ENCODE results near the gene RFPL3. TPM values are rescaled to one million over a fixed set of nuclear protein-coding genes. Genes with fewer than 3 reads are reported as not detected.

The RFPL3 gene
- total RNA-seq, 4 donors from 2014 or later: not detected

DNA sequence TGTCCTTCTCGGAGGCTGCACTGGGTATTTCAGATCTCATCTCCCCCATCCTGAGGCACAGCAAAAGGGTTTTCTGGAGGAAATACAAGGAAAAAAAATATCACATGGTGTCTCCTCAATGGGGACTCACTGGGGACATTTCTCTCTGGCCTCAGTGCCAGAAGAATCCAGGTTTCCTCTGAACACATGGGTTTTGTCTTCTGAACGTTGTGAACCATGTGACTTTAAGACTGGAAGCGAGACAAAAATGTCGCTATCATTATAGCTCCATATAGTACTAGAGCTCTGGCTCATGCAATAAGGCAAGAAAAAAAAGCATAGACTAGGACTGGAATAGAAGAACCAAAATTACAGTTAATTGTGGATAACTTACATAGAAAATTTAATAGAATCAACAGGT, 44.9 kb upstream of the RFPL3 start:
- H3K27ac ChIP-seq: no peak overlapping the region
- H3K9me3 ChIP-seq: no peaks in the 10 kb centered on the region
- no peak overlapping the region for H3K4me3 ChIP-seq
- no peak for DNase-seq
- no peaks in the 10 kb centered on the region for H3K27me3 ChIP-seq
- no peaks in the 10 kb centered on the region for H3K4me1 ChIP-seq
- no peaks in the 10 kb centered on the region for H3K36me3 ChIP-seq
- TF ChIP-seq, protein P1, sequence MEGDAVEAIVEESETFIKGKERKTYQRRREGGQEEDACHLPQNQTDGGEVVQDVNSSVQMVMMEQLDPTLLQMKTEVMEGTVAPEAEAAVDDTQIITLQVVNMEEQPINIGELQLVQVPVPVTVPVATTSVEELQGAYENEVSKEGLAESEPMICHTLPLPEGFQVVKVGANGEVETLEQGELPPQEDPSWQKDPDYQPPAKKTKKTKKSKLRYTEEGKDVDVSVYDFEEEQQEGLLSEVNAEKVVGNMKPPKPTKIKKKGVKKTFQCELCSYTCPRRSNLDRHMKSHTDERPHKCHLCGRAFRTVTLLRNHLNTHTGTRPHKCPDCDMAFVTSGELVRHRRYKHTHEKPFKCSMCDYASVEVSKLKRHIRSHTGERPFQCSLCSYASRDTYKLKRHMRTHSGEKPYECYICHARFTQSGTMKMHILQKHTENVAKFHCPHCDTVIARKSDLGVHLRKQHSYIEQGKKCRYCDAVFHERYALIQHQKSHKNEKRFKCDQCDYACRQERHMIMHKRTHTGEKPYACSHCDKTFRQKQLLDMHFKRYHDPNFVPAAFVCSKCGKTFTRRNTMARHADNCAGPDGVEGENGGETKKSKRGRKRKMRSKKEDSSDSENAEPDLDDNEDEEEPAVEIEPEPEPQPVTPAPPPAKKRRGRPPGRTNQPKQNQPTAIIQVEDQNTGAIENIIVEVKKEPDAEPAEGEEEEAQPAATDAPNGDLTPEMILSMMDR (IDR thresholded peaks at IDR 0.05): no peak
- TF ChIP-seq POLR2A (IDR thresholded peaks at IDR 0.05): no peak

DNA sequence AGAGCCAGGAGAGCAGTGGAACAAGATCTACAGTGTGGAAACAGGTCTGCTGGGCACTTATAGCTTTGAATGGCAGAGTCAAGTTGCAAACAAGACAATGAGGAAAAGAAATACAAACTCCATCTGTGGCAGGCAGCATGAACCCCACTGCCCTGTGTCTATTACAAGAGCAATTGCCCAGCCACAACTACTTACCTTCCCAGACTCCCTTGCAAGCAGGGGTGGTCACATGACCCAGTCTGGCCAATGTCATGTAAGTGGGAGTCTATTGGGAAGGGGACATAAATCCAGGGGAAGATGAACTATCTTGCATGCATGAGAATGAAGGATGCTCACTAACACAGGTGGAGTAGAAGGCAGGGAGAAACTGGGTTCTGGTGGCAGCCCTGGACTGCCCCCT, 44.1 kb upstream of the RFPL3 start:
- Histone ChIP-seq H3K27me3 (no peaks in the 10 kb centered on the region), H3K9me3 (no peaks in the 10 kb centered on the region), H3K4me3 (no peak overlapping the region), H3K27ac (no peak overlapping the region), H3K4me1 (no peaks in the 10 kb centered on the region), H3K36me3 (no peaks in the 10 kb centered on the region)
- DNase-seq: peak in 1 of 3 donors; percentile 6
- TF ChIP-seq, protein P1 (IDR thresholded peaks at IDR 0.05): no peak
- no peak for TF ChIP-seq POLR2A (IDR thresholded peaks at IDR 0.05)

DNA sequence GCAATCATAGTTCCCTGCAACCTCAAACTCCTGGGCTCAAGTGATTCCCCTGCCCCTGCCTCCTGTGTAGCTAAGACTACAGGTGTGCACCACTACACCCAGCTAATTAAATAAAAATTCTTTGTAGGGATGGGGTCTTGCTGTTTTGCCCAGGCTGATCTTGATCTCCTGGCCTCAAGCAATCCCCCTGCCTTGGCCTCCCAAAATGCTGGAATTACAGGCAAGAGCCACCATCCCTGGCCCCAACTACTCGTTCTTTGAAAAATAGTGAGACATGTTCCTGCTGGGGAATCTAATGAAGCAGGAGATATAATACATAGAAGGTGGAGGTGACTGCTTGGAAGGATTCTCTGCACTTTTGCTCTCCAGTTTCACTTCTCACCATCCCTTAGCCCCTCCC, 40.1 kb upstream of the RFPL3 start:
- Histone ChIP-seq H3K36me3 (no peaks in the 10 kb centered on the region), H3K4me1 (no peaks in the 10 kb centered on the region), H3K9me3 (no peaks in the 10 kb centered on the region), H3K27ac (no peak overlapping the region), H3K4me3 (no peak overlapping the region), H3K27me3 (no peaks in the 10 kb centered on the region)
- TF ChIP-seq POLR2A (IDR thresholded peaks at IDR 0.05): no peak
- TF ChIP-seq, protein P1 (IDR thresholded peaks at IDR 0.05): no peak
- DNase-seq: peak in 1 of 3 donors; percentile 11

DNA sequence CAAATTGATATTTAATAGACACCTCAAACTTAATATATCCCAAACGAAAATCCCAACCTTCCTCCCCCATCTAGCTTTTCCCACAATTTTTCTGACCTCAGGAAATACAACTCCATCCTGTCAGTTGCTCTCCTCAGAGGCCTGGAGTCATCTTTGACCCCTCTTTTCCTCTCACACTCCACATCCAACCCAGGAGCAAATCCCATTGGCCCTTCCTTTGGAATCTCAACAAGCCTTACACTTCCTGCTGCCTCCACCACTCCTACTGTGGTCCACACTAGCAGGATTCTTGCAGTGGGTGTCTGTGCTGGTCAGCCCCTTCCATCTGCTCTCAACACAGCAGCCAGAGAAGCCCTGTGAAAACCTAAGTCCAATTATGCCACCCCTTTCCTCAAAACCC, 39.3 kb upstream of the RFPL3 start:
- peak in 2 of 3 donors; percentile 2 to 13 for DNase-seq
- TF ChIP-seq, protein P1 (IDR thresholded peaks at IDR 0.05): no peak
- TF ChIP-seq POLR2A (IDR thresholded peaks at IDR 0.05): no peak
- H3K4me3 ChIP-seq: no peak overlapping the region
- H3K27me3 ChIP-seq: no peaks in the 10 kb centered on the region
- no peaks in the 10 kb centered on the region for H3K4me1 ChIP-seq
- H3K36me3 ChIP-seq: no peaks in the 10 kb centered on the region
- no peaks in the 10 kb centered on the region for H3K9me3 ChIP-seq
- no peak overlapping the region for H3K27ac ChIP-seq

DNA sequence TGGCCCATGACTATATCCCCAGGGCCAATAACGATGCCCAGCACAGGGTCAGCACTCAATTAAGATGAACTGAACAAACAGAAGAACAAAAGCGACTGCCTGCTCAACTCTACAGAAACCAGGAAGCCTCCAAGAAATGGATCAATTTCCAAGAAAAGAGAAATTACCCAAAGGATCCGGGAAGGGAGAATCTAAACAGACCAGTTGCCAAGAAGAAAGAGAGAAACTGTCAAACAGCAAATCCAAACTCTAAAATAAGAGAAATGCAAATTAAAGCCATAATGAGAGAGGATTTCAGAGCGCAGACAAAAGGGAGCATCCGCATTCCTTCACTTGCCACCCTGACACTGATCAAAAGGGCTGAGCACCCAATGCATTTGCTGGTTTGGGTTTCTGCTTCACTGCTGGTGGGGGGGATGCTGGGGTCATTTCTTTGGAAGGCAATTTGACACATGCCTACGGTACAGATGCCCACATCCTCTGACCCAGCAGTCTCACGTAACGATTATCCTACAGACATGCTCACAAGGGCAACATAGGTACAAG, 37.7 kb upstream of the RFPL3 start:
- Histone ChIP-seq H3K9me3 (no peaks in the 10 kb centered on the region), H3K36me3 (no peaks in the 10 kb centered on the region), H3K27ac (no peak overlapping the region), H3K4me3 (no peak overlapping the region), H3K27me3 (no peaks in the 10 kb centered on the region), H3K4me1 (no peaks in the 10 kb centered on the region)
- DNase-seq: peak in 1 of 3 donors; percentile 5
- TF ChIP-seq POLR2A (IDR thresholded peaks at IDR 0.05): no peak
- TF ChIP-seq, protein P1 (IDR thresholded peaks at IDR 0.05): no peak

DNA sequence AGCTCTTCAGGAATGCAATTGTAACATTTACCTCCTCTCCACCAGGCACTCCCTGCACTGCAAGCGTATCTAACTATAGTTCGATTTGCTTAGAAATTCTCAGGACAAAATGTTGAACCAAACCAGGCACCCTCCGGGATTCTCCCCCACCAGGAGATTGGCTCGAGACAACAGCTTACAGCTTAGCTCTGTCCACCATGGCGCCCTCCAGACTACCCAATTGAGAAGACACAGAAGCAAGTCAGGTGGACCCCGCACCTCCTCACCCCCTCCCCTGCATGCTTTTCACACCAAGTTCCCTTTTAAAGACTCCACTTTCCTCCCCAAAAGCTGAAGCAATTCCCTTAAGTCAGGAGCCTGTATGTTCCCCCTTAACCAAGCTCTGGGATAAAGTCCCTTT, 34.7 kb upstream of the RFPL3 start:
- Histone ChIP-seq H3K36me3 (no peaks in the 10 kb centered on the region), H3K27ac (no peak overlapping the region), H3K4me1 (no peaks in the 10 kb centered on the region), H3K9me3 (no peaks in the 10 kb centered on the region), H3K4me3 (no peak overlapping the region), H3K27me3 (no peaks in the 10 kb centered on the region)
- no peak for DNase-seq
- TF ChIP-seq, protein P1 (IDR thresholded peaks at IDR 0.05): no peak
- TF ChIP-seq POLR2A (IDR thresholded peaks at IDR 0.05): no peak

Measured in Peyer's patch (tissue), 4 donors.